Fibroblast of mammary gland (primary cell): ENCODE data around the gene SRRM2.

ENCODE experiments used
- DNase-seq: peaks from one replicate; pipeline ENCODE4 v3.0.0-alpha.2; 2010; ENCODE audit warnings: low read depth
- H3K4me3 ChIP-seq: 2 replicates; pipeline ENCODE4 v1.5.1; 2011; ENCODE audit warnings: low read depth, mild to moderate bottlenecking, low read length, moderate library complexity; ENCODE audit not compliant: control insufficient read depth
- CTCF ChIP-seq: conservative IDR thresholded peaks from 2 replicates; pipeline ENCODE4 v1.5.1; 2011; ENCODE audit warnings: low read depth, low read length, inconsistent platforms; ENCODE audit not compliant: control insufficient read depth, insufficient read depth

Gene SRRM2

GRCh38 chr16:2715064-2715463 is 37.4 kb upstream of the SRRM2 start:
- no peak for TF ChIP-seq CTCF
- DNase-seq, result no peak
- H3K4me3 ChIP-seq, result no peak overlapping the region

DNA sequence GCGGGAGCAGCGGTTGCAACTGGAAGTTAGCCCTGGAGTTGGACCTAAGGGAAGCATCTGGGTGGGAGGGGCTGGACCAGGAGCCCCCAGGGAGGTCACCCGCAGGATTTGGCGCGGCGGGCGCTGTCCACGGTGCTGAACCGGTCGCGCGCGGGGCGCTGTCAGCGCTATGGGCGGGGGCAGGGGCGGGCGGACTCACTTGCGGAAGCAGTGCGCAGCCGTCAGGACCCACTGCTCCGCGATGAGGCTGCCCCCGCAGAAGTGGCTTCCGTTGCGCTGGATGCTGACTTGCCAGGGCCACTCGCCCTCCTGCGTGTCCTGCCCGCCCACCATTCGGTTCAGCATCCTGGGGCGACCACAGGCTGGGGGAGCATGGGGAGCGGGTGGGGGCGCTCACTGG is 36.9 kb upstream of the SRRM2 start:
- no peak overlapping the region for H3K4me3 ChIP-seq
- TF ChIP-seq CTCF, result no peak
- DNase-seq, result peak; percentile 28

DNA sequence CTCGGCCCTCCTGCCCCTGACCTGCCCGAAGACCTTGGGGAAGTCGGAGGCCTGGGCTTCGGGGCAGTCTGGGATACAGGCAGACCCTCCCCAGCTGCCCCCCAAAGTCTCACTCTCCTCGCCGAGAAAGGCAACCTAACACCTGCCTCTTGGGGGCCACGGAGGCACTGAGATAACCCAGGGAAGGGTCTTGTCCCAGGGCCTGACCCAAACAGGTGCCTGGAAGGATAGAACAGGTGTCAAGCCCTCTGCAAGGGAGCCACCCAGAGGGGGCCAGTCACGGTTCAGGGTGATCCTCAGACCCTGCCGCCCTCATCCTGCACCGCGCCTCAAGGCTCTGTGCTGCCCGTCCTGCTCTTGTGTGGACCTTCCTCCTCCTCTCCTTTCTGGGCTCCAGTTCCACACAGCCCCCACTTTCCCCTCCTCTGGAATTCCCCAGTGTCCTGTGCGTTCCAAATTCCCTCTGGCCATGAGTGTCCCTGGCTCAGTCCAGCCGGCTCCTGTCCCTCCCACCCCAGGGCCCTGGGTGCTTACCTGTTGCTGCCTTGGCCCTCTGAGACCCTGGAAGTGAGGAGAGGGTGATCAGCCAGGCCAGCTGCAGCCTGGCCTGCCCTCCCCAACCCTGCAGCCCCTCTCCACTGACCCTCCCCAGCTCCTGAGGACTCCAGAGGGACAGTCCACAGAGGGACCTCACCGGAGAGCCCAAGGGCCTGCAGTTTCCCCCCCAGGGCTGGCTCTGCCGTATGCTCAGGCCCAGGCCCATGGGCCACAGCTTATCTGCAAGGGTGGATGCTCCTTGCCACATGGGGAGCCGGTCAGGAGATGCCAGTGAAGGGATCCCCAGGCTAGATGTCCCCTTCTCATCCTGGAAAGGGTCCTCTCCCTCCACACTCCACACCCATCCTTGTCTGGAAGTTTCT is 36.2 kb upstream of the SRRM2 start:
- H3K4me3 ChIP-seq, result no peak overlapping the region
- no peak for DNase-seq
- no peak for TF ChIP-seq CTCF

GRCh38 chr16:2716948-2717347 is 35.5 kb upstream of the SRRM2 start:
- DNase-seq, result no peak
- TF ChIP-seq CTCF, result no peak
- no peak overlapping the region for H3K4me3 ChIP-seq

DNA sequence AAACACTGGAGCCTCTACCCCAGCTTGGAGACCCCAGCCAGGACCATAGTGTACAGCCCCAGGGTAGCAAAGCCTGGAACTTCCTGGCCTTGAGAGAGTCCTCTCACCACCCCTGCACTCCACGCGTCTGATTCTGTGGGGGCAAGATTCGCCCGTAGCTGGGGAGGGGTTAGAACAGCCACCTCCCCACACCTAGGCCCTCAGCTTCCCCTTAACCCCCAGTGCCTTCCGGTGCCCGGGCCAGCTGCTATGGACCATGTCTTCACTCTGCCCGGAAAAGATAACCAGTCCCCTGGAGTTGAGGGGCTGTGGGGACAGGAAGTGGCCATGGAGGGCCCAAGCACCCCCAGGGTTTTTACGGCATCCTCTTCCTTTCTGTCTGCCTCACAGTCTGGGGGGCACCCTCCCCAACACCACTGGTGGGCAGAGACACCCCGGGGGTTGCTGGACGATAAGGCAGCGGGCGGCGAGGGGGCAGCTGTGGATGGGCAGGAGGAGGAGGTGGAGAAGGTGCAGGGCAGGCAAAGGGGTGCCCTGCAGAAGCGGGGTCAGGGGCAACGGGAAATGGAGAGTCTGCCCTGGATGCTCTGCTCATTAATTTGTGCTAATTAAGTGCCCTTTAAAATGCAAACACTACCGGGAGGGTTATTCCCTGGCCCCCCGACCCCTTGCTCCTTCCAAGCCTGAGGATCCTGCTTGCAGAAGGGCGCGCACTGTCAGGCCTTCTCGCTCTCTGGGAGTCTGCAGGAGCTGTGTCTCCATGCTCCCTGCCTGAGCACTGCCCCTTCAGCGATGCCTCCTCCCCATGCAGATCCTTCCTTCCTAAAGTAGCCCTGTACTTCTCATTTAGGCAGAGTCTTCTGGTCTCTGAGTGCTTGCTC is 34.8 kb upstream of the SRRM2 start:
- no peak overlapping the region for H3K4me3 ChIP-seq
- no peak for TF ChIP-seq CTCF
- no peak for DNase-seq

GRCh38 chr16:2719328-2720063 is 32.9 kb upstream of the SRRM2 start:
- no peak for TF ChIP-seq CTCF
- H3K4me3 ChIP-seq, result no peak overlapping the region
- DNase-seq, result no peak
